ES-I3 (cell line): ENCODE measurements around the gene UROD.

Source experiments
- H3K36me3 ChIP-seq: 2 replicates; pipeline ENCODE4 v1.6.1; 2013; ENCODE audit warnings: mild to moderate bottlenecking, low read length, control low read depth, moderate library complexity; ENCODE audit not compliant: insufficient read depth
- H3K4me1 ChIP-seq: 2 replicates; pipeline ENCODE4 v1.6.1; 2013; ENCODE audit warnings: mild to moderate bottlenecking, control low read depth, low read length; ENCODE audit not compliant: insufficient read depth
- H3K9ac ChIP-seq: 2 replicates; pipeline ENCODE4 v1.6.1; 2013; ENCODE audit warnings: low read depth, mild to moderate bottlenecking, low read length, moderate library complexity
- H3K9me3 ChIP-seq: 2 replicates; pipeline ENCODE4 v1.6.1; 2013; ENCODE audit warnings: mild to moderate bottlenecking, low read length, moderate library complexity; ENCODE audit not compliant: control insufficient read depth, insufficient read depth

The UROD gene

GRCh38 chr1:45013551-45014209, 1.6 kb downstream of the UROD start:
- H3K9ac ChIP-seq = no peak overlapping the region
- H3K36me3 ChIP-seq = no peaks in the 10 kb centered on the region
- H3K9me3 ChIP-seq = no peaks in the 10 kb centered on the region; the same call in 1 of the 2 replicates
- peaks cover 11% of the 10 kb centered on the region for H3K4me1 ChIP-seq

GRCh38 chr1:45014321-45015028, 2.4 kb downstream of the UROD start:
- Histone ChIP-seq H3K9ac (no peak overlapping the region), H3K4me1 (peaks cover 11% of the 10 kb centered on the region), H3K36me3 (no peaks in the 10 kb centered on the region), H3K9me3 (no peaks in the 10 kb centered on the region; the same call in 1 of the 2 replicates)

- Histone ChIP-seq H3K9me3 (no peaks in the 10 kb centered on the region), H3K36me3 (no peaks in the 10 kb centered on the region), H3K9ac (no peak overlapping the region), H3K4me1 (peaks cover 11% of the 10 kb centered on the region)
Measured at GRCh38 chr1:45015683-45016082, 3.6 kb downstream of the UROD start.

- Histone ChIP-seq H3K9ac (no peak overlapping the region), H3K9me3 (no peaks in the 10 kb centered on the region), H3K4me1 (peaks cover 11% of the 10 kb centered on the region), H3K36me3 (no peaks in the 10 kb centered on the region)
Measured at GRCh38 chr1:45016090-45016697, 4.1 kb downstream of the UROD start.

GRCh38 chr1:45016767-45017166, 4.7 kb downstream of the UROD start:
- H3K4me1 ChIP-seq = peaks cover 6% of the 10 kb centered on the region

GRCh38 chr1:45018599-45019230, 6.7 kb downstream of the UROD start:
- Histone ChIP-seq H3K9ac (no peak overlapping the region), H3K36me3 (no peaks in the 10 kb centered on the region), H3K4me1 (no peaks in the 10 kb centered on the region), H3K9me3 (no peaks in the 10 kb centered on the region)

More at GRCh38 chr1:45016767-45017166, 4.7 kb downstream of the UROD start:
- H3K9me3 ChIP-seq = no peaks in the 10 kb centered on the region
- H3K36me3 ChIP-seq = no peaks in the 10 kb centered on the region
- no peak overlapping the region for H3K9ac ChIP-seq

GRCh38 chr1:45023663-45024062, 11.6 kb downstream of the UROD start:
- no peaks in the 10 kb centered on the region for H3K4me1 ChIP-seq
- H3K9me3 ChIP-seq = no peaks in the 10 kb centered on the region
- no peak overlapping the region for H3K9ac ChIP-seq
- no peaks in the 10 kb centered on the region for H3K36me3 ChIP-seq

- H3K9me3 ChIP-seq = no peaks in the 10 kb centered on the region
- H3K4me1 ChIP-seq = no peaks in the 10 kb centered on the region
- H3K36me3 ChIP-seq = no peaks in the 10 kb centered on the region
- no peak overlapping the region for H3K9ac ChIP-seq
Measured at GRCh38 chr1:45026446-45026845, 14.4 kb downstream of the UROD start.

GRCh38 chr1:45032837-45033236, 20.8 kb downstream of the UROD start:
- Histone ChIP-seq H3K9me3 (no peaks in the 10 kb centered on the region), H3K36me3 (no peaks in the 10 kb centered on the region), H3K9ac (no peak overlapping the region), H3K4me1 (no peaks in the 10 kb centered on the region)

- Histone ChIP-seq H3K9me3 (no peaks in the 10 kb centered on the region), H3K9ac (no peak overlapping the region), H3K4me1 (no peaks in the 10 kb centered on the region), H3K36me3 (no peaks in the 10 kb centered on the region)
Measured at GRCh38 chr1:45033356-45033755, 21.3 kb downstream of the UROD start.

- H3K9ac ChIP-seq = no peak overlapping the region
- H3K36me3 ChIP-seq = no peaks in the 10 kb centered on the region
- no peaks in the 10 kb centered on the region for H3K4me1 ChIP-seq
- H3K9me3 ChIP-seq = no peaks in the 10 kb centered on the region
Measured at GRCh38 chr1:45035631-45036301, 23.7 kb downstream of the UROD start.

GRCh38 chr1:45037456-45037855, 25.4 kb downstream of the UROD start:
- H3K4me1 ChIP-seq = no peaks in the 10 kb centered on the region
- H3K9me3 ChIP-seq = no peaks in the 10 kb centered on the region
- no peaks in the 10 kb centered on the region for H3K36me3 ChIP-seq
- H3K9ac ChIP-seq = no peak overlapping the region

- H3K4me1 ChIP-seq = no peaks in the 10 kb centered on the region
- H3K9me3 ChIP-seq = no peaks in the 10 kb centered on the region
- no peaks in the 10 kb centered on the region for H3K36me3 ChIP-seq
- H3K9ac ChIP-seq = no peak overlapping the region
Measured at GRCh38 chr1:45038240-45038639, 26.2 kb downstream of the UROD start.

GRCh38 chr1:45038661-45039364, 26.8 kb downstream of the UROD start:
- H3K4me1 ChIP-seq = no peaks in the 10 kb centered on the region
- H3K36me3 ChIP-seq = no peaks in the 10 kb centered on the region
- H3K9me3 ChIP-seq = no peaks in the 10 kb centered on the region
- H3K9ac ChIP-seq = no peak overlapping the region
